ENCODE data around the gene VTI1A.
A peak's percentile ranks its signal among the peaks of the same experiment; 100 is the strongest.

Gene VTI1A

GRCh38 chr10:112701211-112701877, 254.3 kb downstream of the VTI1A start:
- Mint-ChIP-seq H3K4me1 (no peaks in the 10 kb centered on the region), H3K27me3 (no peaks in the 10 kb centered on the region), H3K27ac (no peak overlapping the region), H3K36me3 (peaks cover 12 to 22% of the 10 kb centered on the region in 2 donors), H3K9me3 (no peaks in the 10 kb centered on the region), H3K4me3 (no peak overlapping the region)
- DNase-seq: no peak
- ATAC-seq (replicated peaks): no peak

DNA sequence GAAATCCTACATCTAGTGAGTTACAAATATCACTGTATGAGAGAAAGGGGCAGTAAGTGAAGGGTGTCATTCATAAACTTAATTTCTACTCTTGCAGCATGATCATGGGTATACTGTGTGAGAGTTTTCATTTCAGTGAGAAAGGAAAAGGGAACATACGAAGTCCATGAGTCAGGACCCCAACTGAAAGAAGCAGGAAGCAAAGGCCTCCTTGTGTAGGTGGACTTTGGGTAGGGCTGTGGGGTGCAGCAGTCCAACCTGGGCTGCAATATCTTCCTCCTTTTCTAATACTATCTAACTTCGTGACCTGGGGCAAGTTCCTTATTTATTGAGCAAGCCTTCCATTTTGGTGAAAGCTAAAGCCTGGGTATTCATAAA, 254.9 kb downstream of the VTI1A start:
- DNase-seq: no peak
- H3K27me3 Mint-ChIP-seq: no peaks in the 10 kb centered on the region
- no peaks in the 10 kb centered on the region for H3K9me3 Mint-ChIP-seq
- H3K36me3 Mint-ChIP-seq: peaks cover 16 to 22% of the 10 kb centered on the region in 2 donors
- no peak for ATAC-seq (replicated peaks)
- no peaks in the 10 kb centered on the region for H3K4me1 Mint-ChIP-seq
- H3K4me3 Mint-ChIP-seq: no peak overlapping the region
- no peak overlapping the region for H3K27ac Mint-ChIP-seq

GRCh38 chr10:112706577-112706976, 259.6 kb downstream of the VTI1A start:
- no peak overlapping the region for H3K27ac Mint-ChIP-seq

GRCh38 chr10:112708461-112708860, 261.4 kb downstream of the VTI1A start:
- H3K27me3 Mint-ChIP-seq: no peaks in the 10 kb centered on the region
- H3K36me3 Mint-ChIP-seq: peaks cover 11 to 32% of the 10 kb centered on the region in 2 donors
- H3K9me3 Mint-ChIP-seq: no peaks in the 10 kb centered on the region
- H3K4me1 Mint-ChIP-seq: no peaks in the 10 kb centered on the region
- H3K4me3 Mint-ChIP-seq: no peak overlapping the region
- DNase-seq (no peak), ATAC-seq (replicated peaks) (no peak)
- no peak overlapping the region for H3K27ac Mint-ChIP-seq

More at GRCh38 chr10:112706577-112706976, 259.6 kb downstream of the VTI1A start:
- Mint-ChIP-seq H3K27me3 (no peaks in the 10 kb centered on the region), H3K36me3 (peaks cover 8 to 29% of the 10 kb centered on the region in 2 donors), H3K9me3 (no peaks in the 10 kb centered on the region), H3K4me1 (no peaks in the 10 kb centered on the region), H3K4me3 (no peak overlapping the region)
- DNase-seq (no peak), ATAC-seq (replicated peaks) (no peak)

- no peak for DNase-seq
- H3K27me3 Mint-ChIP-seq: no peaks in the 10 kb centered on the region
- no peak overlapping the region for H3K4me3 Mint-ChIP-seq
- peaks cover 13 to 41% of the 10 kb centered on the region in 2 donors for H3K36me3 Mint-ChIP-seq
- ATAC-seq (replicated peaks): no peak
- no peak overlapping the region for H3K27ac Mint-ChIP-seq
- no peaks in the 10 kb centered on the region for H3K4me1 Mint-ChIP-seq
- H3K9me3 Mint-ChIP-seq: no peaks in the 10 kb centered on the region
Measured at GRCh38 chr10:112710528-112710927, 263.5 kb downstream of the VTI1A start.

GRCh38 chr10:112711366-112711765, 264.4 kb downstream of the VTI1A start:
- no peak for DNase-seq
- ATAC-seq (replicated peaks): no peak
- H3K4me3 Mint-ChIP-seq: no peak overlapping the region
- no peaks in the 10 kb centered on the region for H3K27me3 Mint-ChIP-seq
- H3K36me3 Mint-ChIP-seq: peaks cover 17 to 46% of the 10 kb centered on the region in 2 donors
- no peaks in the 10 kb centered on the region for H3K4me1 Mint-ChIP-seq
- no peaks in the 10 kb centered on the region for H3K9me3 Mint-ChIP-seq
- no peak overlapping the region for H3K27ac Mint-ChIP-seq

DNA sequence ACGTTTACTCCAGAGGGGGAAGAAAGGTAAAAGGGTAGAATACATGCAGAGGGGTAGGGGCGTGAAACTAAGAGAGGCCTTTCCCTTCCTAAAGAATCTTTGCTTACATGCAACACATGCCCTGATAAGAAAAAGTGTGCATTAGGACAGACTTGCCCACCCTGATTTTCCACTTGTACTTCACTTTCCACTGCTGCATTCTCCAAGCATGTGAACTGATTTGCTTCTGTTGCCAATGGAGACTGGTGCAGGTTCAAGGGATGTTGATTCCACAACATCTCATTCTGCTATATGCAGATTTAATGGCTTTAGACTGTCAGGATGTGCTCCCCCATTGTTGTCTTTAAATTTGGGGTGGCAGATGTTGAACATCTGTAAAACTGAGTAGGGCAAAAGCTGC, 265.5 kb downstream of the VTI1A start:
- no peak for DNase-seq
- H3K4me3 Mint-ChIP-seq: no peak overlapping the region
- no peaks in the 10 kb centered on the region for H3K9me3 Mint-ChIP-seq
- ATAC-seq (replicated peaks): no peak
- peaks cover 14 to 46% of the 10 kb centered on the region in 2 donors for H3K36me3 Mint-ChIP-seq
- no peaks in the 10 kb centered on the region for H3K27me3 Mint-ChIP-seq
- H3K27ac Mint-ChIP-seq: no peak overlapping the region
- H3K4me1 Mint-ChIP-seq: no peaks in the 10 kb centered on the region

DNA sequence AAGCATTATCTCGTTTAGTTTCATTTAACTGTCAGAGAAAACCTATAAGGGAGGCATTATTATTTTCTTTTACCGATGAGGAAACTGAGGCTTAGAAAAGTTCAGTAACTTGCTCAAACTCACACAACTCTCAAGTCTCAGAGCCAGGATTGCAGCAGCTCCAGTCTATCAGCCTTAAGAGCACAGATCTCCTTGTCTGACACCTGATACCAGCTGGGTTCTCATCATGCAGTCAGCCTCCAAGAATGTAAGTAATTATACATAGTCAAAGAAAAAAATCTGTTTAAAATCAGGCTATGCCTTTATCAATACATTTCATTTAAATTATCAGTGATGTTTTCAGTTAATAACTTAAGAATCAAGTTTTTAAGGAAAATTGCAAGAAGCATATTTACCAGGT, 266.4 kb downstream of the VTI1A start:
- ATAC-seq (replicated peaks): no peak
- no peaks in the 10 kb centered on the region for H3K27me3 Mint-ChIP-seq
- no peak overlapping the region for H3K27ac Mint-ChIP-seq
- no peaks in the 10 kb centered on the region for H3K9me3 Mint-ChIP-seq
- no peak for DNase-seq
- H3K4me1 Mint-ChIP-seq: no peaks in the 10 kb centered on the region
- peaks cover 14 to 52% of the 10 kb centered on the region in 2 donors for H3K36me3 Mint-ChIP-seq
- no peak overlapping the region for H3K4me3 Mint-ChIP-seq

DNA sequence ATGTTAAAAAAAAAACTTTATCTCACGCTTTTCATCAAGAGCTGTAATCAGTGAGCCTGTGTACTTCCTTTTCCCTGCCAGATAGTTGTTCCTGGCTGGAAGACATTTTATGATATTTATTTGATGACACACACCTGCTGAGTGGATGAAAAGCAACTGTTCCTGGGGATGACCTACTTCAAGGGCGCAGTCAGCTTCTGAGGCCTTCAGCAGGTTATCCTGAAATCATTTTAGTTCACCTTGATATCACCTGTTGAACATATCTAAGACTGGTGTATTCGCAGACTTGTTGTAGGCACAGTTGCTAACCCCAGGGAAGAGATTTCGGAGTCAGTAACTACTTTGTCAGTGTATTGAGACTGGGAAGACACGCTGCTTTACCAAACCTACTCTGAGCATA, 268.6 kb downstream of the VTI1A start:
- ATAC-seq (replicated peaks): no peak

DNA sequence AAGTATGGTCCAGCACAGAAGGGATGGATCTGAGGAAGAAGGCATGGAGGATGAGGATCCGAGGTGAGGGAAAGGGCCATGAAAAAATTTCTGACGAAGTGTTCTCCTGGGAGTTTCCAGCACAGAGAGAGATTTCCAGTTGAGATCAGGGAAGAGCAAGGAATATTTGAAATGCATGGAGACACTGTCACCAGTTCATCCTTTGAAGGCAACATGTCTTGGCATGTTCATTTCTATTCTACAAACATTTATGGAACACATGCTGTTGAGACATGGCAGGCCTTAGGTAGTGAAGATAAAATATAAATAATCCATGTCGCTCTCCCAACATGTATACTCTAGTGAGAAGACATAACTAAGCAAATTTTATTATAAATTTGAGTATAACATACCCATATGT, 269.1 kb downstream of the VTI1A start:
- Mint-ChIP-seq H3K27ac (no peak overlapping the region), H3K4me3 (no peak overlapping the region), H3K9me3 (no peaks in the 10 kb centered on the region), H3K36me3 (peaks cover 14 to 42% of the 10 kb centered on the region in 2 donors), H3K4me1 (no peaks in the 10 kb centered on the region), H3K27me3 (no peaks in the 10 kb centered on the region)
- DNase-seq: no peak
- ATAC-seq (replicated peaks): no peak

More for the DNA sequence above, 268.6 kb downstream of the VTI1A start:
- no peak overlapping the region for H3K27ac Mint-ChIP-seq
- no peaks in the 10 kb centered on the region for H3K27me3 Mint-ChIP-seq
- H3K4me1 Mint-ChIP-seq: no peaks in the 10 kb centered on the region
- H3K4me3 Mint-ChIP-seq: no peak overlapping the region
- H3K36me3 Mint-ChIP-seq: peaks cover 14 to 44% of the 10 kb centered on the region in 2 donors
- DNase-seq: no peak
- no peaks in the 10 kb centered on the region for H3K9me3 Mint-ChIP-seq

- H3K9me3 Mint-ChIP-seq: no peaks in the 10 kb centered on the region
- H3K27me3 Mint-ChIP-seq: no peaks in the 10 kb centered on the region
- DNase-seq (no peak), ATAC-seq (replicated peaks) (no peak)
- no peak overlapping the region for H3K4me3 Mint-ChIP-seq
- H3K4me1 Mint-ChIP-seq: no peaks in the 10 kb centered on the region
- H3K36me3 Mint-ChIP-seq: peaks cover 13 to 37% of the 10 kb centered on the region in 2 donors
- H3K27ac Mint-ChIP-seq: peak overlapping the region; percentile 27
Measured at GRCh38 chr10:112716924-112717413, 270.0 kb downstream of the VTI1A start.

DNA sequence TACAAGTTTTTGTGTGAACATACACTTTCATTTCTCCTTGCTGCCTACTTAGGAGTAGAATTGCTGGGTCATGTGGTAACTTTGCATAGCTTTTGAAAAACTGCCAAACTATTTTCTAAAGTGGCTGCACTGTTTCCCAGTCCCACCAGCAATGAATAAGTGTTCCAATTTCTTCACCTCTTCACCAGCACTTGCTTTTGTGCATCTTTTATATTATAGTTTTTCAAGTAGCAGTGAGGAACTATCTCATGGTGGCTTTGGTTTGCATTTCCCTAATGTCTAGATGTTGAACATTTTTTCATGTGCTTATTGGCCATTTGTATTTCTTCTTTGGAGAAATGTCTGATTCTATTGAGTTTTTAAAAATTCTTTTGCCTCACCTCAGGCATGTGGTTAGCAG, 273.2 kb downstream of the VTI1A start:
- no peak for DNase-seq

DNA sequence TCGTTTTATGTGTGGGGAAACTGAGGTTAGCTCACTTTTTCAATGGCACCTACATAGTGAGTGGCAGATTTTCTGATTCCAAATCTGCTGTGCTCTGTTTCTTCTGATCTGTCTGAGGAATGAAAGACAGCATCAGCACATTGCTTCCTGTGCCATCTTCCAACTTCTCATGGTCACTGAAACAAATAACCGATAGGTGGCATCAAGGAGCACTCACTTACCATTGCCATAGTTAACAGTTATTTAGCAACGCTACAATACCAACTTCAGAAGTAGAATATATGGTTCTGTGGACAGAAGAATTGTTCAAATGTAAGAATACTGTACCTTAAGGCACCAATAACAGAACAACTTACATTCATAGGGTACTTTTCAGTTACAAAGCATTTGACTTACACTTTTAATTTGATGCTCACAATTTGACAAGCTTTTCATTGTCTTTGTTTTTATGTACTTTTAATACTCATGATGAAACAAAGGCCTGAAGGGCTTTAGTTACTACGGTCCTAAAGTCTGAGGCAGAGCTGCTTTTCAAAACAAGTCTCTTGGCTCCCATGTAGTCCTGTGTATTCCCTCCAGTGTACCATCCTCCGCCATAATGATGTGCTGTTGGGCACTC, 274.2 kb downstream of the VTI1A start:
- ATAC-seq (replicated peaks) (peak; percentile 41 to 45), DNase-seq (no peak)
- no peaks in the 10 kb centered on the region for H3K9me3 Mint-ChIP-seq
- no peaks in the 10 kb centered on the region for H3K27me3 Mint-ChIP-seq
- H3K4me1 Mint-ChIP-seq: no peaks in the 10 kb centered on the region
- peaks cover 5 to 20% of the 10 kb centered on the region in 2 donors for H3K36me3 Mint-ChIP-seq
- H3K4me3 Mint-ChIP-seq: no peak overlapping the region
- H3K27ac Mint-ChIP-seq: no peak overlapping the region

More for the DNA sequence above, 273.2 kb downstream of the VTI1A start:
- Mint-ChIP-seq H3K9me3 (no peaks in the 10 kb centered on the region), H3K27me3 (no peaks in the 10 kb centered on the region), H3K4me1 (no peaks in the 10 kb centered on the region), H3K4me3 (no peak overlapping the region), H3K36me3 (peaks cover 9 to 25% of the 10 kb centered on the region in 2 donors), H3K27ac (no peak overlapping the region)
- no peak for ATAC-seq (replicated peaks)

GRCh38 chr10:112722758-112723157, 275.7 kb downstream of the VTI1A start:
- no peaks in the 10 kb centered on the region for H3K9me3 Mint-ChIP-seq
- H3K27me3 Mint-ChIP-seq: no peaks in the 10 kb centered on the region
- no peak overlapping the region for H3K4me3 Mint-ChIP-seq
- no peaks in the 10 kb centered on the region for H3K4me1 Mint-ChIP-seq
- no peak for ATAC-seq (replicated peaks)
- peaks cover 6 to 18% of the 10 kb centered on the region in 2 donors for H3K36me3 Mint-ChIP-seq
- no peak for DNase-seq
- H3K27ac Mint-ChIP-seq: no peak overlapping the region

DNA sequence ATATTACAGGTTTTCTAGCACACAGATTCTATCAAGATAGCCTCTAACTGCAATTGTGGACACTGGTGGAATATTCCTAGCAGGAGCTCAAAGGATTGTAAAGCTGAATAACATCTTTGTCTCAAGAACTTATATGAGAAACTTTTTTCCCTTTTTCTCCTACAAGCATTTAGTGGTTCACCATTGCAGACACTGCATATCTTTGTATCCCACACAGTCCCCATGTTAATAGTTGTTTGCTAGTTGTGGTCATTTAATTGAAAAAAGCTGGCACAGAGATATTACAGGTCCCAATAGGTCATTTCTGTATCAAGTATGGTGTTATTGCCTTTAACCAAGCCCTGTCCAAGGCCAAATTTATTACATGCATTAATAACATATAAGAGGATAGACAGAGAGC, 276.9 kb downstream of the VTI1A start:
- no peaks in the 10 kb centered on the region for H3K9me3 Mint-ChIP-seq
- no peaks in the 10 kb centered on the region for H3K27me3 Mint-ChIP-seq
- H3K4me1 Mint-ChIP-seq: no peaks in the 10 kb centered on the region
- peaks cover 6 to 13% of the 10 kb centered on the region in 2 donors for H3K36me3 Mint-ChIP-seq
- no peak overlapping the region for H3K4me3 Mint-ChIP-seq
- DNase-seq (no peak), ATAC-seq (replicated peaks) (no peak)
- no peak overlapping the region for H3K27ac Mint-ChIP-seq

Data from stimulated activated naive B cell treated with anti-CD40 and anti-IgM and Interleukin-4, amounts not matched to agents 10 μg/mL and 1 μg/mL and 100 μg/mL, for 72 hours (primary cell).